GM18520 (cell line): ENCODE results near the gene CABLES2.
"Not testable (repeated sequence)": the region's sequence is repeated elsewhere in the genome, so short reads cannot be mapped to it uniquely, and the experiment has no call there.

Source experiments
- ATAC-seq: cut with Tn5 transposase; IDR thresholded peaks from one replicate; pipeline ENCODE4 v1.9.1; 2021; ENCODE audit not compliant: unreplicated experiment

The CABLES2 gene

DNA sequence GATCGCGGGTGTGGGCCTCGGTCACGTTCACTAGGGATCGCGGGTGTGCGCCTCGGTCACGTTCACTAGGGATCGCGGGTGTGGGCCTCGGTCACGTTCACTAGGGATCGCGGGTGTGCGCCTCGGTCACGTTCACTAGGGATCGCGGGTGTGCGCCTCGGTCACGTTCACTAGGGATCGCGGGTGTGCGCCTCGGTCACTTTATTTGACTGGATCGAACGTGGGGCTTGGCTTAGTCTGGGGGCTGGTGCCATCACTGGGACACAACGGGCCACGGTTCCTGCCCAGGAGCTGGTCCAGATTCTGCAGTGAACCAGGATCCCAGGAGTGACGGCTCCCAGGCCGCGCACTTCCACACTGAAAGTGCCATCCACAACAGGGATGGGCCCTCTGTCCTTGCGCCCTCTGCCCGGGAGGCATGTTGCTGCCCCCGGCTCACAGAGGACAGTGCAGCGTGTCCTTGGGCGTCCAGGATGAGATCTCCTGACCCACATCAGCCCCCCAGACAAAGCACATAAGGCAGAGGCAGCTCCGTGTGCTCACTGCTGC lies 33.4 kb downstream of the CABLES2 start:
- ATAC-seq: not testable (repeated sequence)

DNA sequence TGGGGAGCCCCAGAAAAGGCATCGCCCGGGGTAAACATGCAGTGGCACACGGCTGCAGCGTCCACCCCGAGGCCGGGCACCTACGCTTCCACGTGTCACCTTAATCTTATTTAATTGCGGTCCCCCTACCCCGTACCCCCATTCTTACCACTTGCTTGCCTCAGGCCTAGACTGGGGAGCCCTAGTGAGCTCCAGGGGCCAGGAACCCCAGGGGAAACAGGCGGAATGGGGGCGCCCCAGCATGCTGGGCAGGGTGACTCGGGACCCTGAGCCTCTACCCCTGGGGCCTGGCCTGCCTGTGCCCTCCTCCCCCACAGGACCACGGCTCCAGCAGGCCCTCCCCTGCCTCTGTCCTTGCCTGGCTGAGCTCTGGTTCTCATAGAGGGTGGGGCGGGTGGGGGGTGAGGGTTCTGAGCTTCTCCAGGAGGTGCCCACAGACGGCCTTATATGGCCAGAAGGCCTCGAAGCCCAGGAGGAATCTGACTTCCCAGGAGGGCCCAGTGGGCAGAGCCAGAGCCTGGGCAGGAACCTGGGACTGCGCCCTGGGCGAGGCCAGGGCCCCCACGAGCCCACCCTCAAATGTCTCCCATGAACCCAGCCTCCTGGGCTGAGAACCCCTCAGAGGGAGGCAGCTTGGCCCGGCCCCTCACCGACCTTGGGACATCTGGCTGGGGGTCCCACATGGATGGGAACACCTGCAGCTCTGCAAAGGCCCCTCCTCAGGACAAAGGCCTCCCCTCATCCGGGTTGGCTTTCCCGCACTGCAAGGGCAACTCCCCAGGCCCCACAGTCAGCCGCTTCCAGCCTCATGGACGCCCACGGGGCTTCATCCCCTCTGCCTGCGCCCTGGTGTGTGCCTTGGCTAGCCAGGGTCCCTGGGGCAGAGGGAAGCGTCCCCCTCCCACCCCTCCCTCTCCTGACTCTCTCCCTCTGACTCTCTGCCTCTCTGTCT lies 34.8 kb downstream of the CABLES2 start:
- no peak for ATAC-seq

DNA sequence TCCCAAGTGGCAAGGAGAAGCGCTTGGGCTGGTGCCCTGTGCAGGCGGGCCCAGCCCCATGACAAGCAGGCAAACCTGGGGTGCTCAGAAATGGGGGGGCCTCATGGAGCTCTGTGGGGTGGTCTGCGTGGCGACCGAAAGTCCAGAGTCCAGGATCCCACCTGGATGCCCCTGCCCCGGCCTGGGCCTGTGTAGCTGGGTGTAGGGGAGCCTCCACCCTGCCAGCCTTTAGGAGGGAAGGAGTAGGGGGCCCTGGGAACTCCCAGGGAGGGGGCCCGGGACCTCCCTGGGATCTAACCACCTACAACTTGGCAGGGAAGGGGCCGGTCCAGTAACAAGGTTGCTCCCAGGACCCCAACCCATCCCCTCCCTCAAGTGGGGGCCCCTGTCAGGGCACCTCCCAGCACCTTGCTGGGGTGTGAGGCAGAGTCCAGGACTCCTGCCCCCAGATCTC lies 35.5 kb downstream of the CABLES2 start:
- ATAC-seq: no peak

DNA sequence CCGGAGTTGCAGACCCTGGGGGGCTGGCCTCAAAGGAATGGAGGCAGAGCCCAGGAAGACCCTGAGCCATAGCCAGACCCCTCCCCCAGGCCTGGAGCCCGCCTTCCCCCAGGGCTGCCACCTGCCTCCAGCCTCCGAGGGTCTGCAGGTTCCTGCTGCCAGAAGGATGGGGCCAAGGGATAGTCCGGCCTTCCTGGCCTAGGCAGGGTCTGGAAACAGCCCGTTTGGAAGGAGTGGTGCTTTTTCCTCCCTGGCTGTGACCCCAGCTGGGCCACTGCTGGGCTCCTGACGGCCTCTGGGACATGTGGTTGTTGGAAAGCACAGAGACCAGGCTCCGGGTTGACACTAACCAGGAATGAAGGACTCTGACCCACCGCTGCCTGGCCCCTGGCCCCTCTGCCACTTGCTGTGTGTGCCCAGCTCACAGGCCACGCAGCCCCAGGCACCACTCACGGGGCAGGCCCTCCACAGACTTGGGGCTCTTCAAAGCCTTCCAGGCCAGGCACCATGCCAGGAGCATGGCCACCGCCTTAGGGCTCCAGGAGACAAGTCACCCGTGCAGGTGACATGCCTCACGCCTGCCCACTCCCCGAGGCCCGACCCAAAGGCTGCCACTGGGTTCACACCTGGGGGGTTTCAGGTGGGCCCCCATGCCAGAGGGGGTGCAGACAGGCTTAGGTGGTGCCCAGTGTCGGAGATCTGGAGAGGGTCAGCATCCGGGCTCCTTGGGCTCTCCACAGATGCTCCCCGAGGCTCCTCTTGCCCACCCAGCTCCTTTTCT lies 36.1 kb downstream of the CABLES2 start:
- ATAC-seq: no peak

DNA sequence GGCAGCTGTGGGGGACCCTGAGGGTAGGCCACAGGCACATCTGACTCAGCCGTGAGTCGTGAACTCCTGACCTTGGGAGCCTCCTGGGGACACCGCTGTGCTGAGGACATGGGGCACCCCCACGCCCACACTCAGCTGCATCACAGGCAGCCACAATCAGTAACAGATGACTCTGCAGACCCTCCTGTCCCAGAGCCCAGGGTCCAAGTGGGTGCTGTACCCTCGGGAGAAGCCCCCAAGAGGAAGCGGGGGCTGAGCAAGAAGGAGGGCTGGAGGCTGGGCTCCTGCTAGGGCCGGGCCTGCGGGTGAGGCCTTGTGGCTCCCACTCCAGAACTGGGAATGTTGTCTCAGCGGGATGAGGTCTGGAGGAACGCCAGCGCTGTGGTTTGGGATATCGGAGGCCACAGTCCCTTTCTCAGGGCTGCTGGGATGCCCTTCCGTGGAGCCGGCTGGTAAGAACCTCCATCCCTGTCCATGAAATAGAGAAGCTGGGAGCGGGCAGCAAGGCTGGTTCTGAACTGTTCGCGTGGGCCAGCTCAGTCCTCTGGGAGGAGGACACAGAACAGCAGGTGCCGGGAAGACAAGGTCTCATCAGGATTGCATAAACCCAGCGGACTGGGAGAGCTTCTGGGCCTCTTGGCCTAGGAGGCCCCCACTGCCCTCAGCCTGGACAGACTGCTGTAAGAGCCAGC lies 36.8 kb downstream of the CABLES2 start:
- no peak for ATAC-seq

DNA sequence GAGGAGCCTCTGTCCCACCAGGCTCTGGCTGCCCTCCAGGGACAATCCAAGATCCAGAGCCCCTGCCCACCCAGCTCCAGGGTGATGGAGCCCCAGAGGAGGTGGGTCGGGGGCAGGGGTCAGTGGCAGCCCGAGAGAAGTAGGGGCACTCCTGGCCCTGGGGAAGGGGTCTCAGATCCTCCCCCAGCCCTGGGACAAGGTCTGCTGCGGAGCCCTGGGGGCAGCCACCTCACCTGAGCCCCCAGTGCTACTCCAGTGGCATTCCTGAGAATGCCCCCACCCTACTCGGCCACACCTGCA lies 37.3 kb downstream of the CABLES2 start:
- ATAC-seq: no peak

DNA sequence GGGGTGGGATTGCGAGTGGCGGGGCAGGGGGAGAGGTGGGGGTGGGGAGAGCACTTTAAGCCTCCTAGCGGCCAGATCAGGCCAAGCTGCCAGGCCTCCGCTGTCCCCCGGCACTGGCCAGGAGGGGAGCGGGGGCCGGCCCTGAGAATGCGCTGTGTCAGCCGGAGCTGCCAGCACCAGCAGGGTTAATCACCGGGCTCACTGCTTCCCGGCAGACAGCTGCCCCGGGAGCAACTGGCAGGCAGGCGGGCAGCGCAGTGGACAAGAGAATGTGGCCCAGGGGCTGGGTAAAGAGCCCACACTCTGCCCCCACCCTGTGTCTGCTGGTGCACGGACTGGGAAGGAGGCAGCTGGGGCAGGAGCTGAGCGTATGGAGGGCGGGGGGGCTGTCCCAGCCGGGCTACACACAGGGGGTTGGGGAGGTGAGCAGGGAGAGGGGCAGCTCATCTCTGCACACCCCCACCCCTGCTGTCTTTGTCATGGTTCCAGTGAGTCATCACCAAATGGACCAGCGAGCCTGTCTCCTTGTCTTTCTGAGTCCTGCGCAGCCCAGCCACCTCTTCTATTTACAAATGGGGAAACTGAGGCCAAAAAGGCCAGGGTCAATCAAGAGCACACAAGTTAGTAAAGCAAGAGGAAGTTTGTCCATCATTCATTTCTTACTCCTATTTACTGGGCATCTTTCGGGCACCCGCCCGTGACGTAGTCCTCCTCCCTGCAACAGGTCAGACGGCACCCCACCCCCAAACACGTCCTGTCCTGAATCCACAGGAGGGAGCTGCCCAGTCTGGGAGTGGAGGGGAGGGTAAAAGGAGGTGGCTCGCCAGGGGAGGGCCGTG lies 37.9 kb downstream of the CABLES2 start:
- no peak for ATAC-seq

DNA sequence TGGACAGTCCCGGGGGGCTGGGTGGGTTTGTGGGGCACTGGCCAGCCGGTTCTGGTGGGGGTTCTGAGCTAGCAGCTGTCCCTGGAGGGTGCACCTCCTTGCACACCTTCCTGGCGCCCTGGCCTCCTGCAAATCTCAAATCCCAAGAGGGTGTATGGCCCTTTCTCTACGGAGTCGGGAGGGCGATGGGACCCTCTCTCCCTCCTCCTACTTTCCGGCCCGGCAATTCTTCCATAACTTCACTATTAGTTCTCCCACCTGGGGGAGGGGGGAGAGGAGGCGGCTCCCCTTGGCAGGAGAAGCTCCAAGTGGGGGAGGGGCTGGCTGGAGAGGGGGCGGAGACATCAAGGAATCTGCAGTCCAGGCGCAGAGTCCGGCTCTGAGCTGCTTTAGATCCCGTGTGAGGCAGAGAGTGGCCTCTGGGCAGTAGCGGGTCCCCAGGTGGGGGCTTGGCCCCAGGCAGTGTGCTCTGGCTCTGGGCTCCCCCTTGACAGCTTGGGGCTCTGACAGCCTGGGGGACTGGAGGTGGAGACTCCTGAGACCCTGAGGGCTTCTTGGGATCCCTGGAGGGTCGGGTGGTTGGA lies 38.6 kb downstream of the CABLES2 start:
- no peak for ATAC-seq

DNA sequence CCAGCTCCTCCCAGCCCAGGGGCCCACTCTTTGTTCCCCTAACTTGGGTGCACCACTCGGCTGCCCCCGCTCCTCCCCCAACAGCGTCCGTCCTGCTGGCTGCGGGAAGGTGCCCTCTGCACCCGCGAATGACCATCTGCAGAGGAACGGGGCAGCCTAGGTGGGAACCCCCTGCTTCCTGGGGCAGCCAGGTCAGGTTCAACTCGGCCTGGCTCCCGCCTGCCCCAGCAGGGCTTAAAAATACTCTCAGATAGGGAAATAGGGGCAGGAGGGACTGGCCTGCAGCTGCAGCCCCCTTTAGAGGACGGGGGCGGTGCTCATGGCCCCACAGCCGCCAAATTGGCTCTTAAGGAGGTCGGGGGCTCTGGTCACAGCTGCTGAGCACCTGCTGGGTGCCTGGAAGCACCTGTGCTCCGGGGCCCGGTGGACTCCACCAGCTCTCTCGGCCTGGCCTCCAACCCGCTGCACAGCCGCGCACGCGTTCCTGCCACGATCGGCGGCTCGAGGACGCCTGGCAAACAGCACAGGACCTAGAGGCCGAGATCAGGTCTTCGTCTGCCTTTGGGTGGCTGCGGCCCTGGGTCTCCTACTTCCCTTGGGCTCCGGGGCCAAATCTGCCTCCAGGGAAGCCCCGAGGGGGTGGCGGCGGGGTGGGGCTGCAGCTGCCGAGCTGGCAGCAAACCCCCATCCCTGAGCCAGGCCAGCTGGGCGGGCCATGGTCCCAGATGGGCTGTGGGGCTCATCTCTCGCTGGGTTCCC lies 39.3 kb downstream of the CABLES2 start:
- no peak for ATAC-seq

DNA sequence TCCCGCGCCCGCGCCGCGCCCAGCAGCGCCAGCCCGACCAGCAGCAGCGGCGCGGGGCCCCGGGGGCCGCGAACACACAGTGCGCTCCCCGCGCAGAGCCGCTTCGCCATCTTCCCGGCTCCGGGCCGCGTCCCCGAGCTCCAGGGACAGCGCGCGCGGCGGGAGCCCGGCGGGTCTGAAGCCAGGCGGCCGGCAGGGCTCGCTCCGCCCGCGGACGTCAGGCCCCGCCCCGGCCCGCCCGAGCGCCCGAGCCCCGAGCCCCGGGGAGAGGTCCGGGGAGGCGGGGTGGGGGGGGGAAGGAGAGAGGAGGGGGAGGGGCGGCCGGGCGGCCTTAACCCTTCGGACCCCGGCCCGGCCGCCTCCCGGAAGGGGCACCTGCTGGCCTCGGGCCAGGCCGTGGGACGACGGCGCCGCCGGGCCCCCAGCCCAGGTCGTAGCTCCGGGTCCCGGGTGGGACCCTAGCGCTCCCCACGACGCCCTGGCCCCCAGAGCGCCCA lies 39.9 kb downstream of the CABLES2 start, which contains the start of gene LAMA5:
Gene LAMA5 (minus strand): TSS at position 177 of the 497 bp plus-strand sequence. CDS start 67 bp downstream, at position 110.
- ATAC-seq: no peak

DNA sequence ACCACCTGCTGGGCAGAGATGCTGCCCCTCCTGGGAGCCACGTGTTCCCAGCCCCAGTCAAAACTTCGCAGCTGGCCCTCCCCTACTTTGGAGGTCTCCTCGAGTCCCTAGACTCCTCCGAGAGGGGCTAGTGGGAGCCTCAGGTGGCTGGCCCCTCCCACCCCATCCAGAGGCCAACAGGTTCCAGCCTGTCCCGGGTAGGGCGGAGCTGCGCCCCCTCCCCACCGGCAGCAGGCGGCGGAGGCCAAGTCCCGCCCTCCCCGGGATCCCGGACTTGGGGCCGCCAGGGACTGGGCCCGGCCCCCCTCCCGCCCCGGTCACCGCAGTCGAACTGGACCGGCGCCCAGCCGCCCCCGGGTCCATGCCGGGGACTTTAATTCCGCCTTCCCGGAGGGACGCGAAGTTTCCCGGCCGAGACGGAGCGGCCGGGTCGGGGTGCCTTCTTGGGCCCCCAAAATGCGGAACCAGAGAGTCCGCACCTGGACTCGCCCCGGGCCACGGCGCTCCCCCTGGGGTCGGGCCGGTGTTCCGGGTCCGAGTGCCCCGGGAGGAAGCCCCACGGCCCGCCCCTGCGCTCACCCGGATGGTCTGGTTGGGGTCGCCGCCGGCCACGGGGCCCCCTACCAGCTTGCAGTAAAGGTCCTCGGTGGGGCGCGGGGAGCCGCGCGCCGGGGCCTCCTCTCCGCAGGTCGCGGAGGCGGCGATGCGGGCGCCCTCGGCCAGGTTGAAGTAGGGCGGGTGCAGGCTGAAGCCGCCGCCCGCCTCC lies 40.5 kb downstream of the CABLES2 start:
- ATAC-seq: no peak

DNA sequence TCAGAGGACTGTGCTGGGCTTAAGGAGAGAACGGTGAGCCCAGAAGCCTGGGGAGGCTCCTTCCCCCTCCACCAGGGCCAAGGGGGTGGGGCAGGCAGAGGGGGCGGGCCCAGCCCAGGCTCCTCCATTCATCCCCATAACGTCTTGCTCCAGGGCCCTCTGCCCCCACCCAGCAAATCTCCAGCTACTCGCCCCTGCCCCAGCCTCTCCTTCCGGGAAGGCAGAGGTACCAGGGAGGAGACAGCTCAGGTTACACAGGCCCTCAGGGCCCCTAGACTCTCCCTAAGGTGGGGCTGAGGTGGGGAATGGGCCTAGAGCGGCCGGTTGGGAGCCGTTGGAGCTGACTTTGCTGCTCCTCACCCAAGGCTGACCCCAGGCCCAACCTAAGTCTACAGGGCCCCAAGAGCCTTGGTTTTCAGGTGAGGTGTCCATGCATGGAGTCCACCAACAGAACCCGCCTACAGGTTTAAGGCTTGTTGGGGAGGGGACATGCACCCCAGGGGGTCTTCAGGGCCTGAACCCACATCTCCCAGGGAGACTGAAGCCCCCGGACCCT lies 41.2 kb downstream of the CABLES2 start:
- no peak for ATAC-seq

DNA sequence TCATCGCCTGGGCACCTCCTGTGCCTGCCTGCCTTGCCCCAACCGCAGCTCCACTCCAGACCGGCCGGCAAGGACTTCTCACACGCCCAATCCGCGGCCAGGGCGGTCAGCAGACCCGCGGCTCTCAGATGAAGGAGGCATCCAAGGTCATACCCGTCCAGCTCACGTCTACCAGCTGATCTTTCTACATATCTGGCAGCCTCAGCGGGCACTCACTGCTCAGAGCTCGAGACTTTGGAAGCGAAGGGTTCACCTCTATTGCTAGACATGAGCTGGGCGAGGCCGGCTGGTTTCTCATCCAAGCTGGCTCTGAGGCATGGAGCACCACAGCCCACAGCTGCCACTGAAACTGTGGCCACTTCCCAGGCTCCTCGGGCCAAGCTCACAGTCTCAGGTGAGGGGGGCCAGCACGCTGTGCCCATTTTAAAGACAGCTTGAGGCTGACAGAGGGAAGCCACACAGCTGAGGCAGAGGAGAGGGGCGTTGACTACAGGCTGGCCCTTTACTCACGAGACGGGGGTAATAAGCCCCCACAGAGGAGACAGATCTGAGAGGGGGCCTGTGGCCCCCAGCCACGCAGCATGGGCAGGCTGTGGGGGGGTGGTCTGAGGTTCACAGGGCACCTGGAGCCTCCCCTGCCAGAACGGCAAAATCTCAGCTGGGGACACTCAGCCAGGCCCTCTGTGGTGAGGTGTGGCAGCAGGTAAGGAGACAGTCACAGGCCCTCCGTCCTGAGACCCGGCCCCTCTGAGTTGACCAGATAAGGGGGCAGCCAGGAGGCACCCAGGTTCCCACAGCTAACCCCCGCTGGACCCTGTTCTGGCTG lies 42.0 kb downstream of the CABLES2 start:
- ATAC-seq: no peak

DNA sequence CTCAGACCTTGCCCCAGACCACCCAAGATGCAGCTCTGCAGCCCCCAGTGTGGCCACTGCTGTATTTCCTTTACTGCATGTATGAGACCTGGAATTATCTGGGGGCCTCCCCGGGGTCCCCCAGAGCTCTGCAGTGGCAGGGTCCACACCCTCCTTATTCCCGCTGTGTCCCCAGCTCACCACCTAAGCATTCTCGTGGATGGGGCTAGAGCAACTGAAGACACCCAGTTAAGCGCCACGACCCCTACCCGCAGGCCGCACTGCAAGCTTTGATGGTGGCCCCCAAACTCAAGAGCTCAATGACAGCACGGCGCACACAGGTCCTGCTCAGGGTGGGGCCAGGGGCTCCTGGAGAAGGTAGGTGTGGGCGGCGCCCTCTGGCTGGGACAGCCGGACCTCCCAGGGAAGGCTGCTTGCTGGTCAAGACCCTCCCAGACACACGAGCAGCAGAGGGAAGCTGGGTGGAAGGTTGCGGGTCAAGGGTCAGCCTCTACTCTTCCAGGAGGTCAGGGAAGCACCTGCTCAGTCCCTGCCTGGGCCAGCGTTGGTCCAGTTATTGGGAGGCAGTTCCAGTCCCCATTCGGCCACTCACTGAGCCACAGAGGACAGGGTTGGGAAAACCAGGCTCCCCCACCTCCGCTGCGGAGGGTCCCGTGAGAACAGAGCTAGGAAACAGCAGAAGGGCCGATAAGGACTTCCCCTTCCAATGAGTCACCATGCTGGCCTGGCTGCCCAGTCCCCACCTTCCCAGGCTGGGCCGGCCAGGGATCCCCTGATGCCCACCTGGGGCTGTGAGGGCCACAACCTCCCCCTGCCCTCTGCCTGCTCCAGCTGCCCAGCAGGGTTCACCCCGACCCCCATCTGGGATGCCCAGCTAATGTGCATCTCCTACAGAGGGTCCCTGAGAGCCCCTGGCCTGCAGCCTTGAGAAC lies 42.9 kb downstream of the CABLES2 start:
- no peak for ATAC-seq

DNA sequence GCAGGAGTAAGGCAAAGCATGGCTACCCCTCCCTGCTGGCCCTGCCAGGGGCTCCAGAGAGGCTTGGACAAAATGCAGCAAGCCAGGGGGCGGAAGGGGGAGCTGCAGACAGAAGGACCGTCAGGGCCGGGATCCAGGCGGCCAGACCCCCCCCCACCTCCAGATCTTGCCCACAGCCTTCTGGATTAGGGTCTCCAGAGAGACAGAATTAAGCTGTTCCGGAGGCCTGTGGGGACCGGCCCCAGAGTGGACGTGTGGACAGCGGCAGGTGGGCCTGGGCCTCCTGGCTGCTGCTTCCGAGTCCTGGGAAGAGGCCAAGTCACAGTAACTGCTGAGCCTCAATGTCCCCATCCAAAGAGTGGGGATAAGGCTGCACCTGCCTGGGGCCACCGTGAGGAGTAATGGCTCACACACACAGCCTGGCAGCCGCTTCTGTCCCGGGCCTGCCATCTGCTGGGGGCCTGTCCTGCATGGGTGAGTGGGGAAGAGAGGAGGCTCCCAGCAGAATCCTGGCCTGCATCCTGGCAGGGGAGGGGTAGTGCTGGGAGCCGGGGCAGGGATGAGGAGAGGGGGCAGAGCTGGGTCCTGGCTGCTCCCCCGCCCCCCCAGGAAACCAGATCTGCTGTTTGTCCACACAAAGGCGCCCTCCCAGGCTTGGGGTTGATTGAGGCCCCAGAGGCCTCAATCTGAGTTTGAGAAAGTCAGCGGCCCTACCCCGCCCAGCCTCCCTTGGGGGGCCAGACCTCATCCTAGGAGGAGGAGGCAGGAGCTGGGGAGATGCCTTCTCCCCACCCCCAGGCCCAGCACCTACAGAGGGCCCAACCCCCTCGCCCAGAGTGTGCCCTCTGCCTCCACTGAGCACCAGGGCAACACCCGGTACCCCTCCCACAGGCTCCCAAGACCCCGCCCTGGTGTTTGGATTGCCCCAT lies 43.8 kb downstream of the CABLES2 start:
- ATAC-seq: no peak
